H1 (cell line): Measurements from ENCODE around the gene NOC2L. TPM values are rescaled to one million over a fixed set of nuclear protein-coding genes. Genes with fewer than 3 reads are reported as not detected.

Experiments
- CTCF ChIA-PET: fragments of 300-600 bp; sonication (Branson Sonifier 250); formaldehyde crosslinking; loops from one replicate; lab custom pipeline; 2021; ENCODE audit not compliant: partially characterized antibody; lab: Charles Lee
- POLR2A ChIA-PET: fragments of 300-600 bp; sonication (Branson Sonifier 250); formaldehyde crosslinking; loops from one replicate; lab custom pipeline; 2021; ENCODE audit warnings: inconsistent platforms; ENCODE audit not compliant: partially characterized antibody; lab: Charles Lee
- DNase-seq, 2 experiments: peaks; one replicate each; pipeline versions ENCODE4 v3.0.0 to v3.0.0-alpha.2; 2010 to 2022; ENCODE audit warnings: low spot score in 2 of 2, low read depth in 1 of 2, mixed read lengths in 1 of 2
- FAIRE-seq: peaks from 2 replicates; lab custom pipeline; 2011; peaks lifted over from hg19 to GRCh38; lab: Jason Lieb, UNC
- H2AFZ ChIP-seq: 2 replicates; pipeline ENCODE4 v1.8.1; 2012; ENCODE audit warnings: low read length, inconsistent platforms
- H2AK5ac ChIP-seq: 2 replicates; pipeline ENCODE4 v1.6.1; 2013; ENCODE audit warnings: low read depth, low read length
- H2BK120ac ChIP-seq: replicated peaks from 2 replicates; pipeline ENCODE3; 2013; ENCODE audit warnings: low read depth, low read length, inconsistent platforms
- H2BK12ac ChIP-seq: 2 replicates; pipeline ENCODE4 v1.6.1; 2013; ENCODE audit warnings: low read depth, low read length
- H2BK15ac ChIP-seq: 2 replicates; pipeline ENCODE4 v1.6.1; 2013; ENCODE audit warnings: low read length
- H2BK20ac ChIP-seq: 2 replicates; pipeline ENCODE4 v1.6.1; 2013; ENCODE audit warnings: low read length
- H2BK5ac ChIP-seq: 2 replicates; pipeline ENCODE4 v1.6.1; 2013; ENCODE audit warnings: low read depth, low read length
- H3K14ac ChIP-seq: 2 replicates; pipeline ENCODE4 v1.6.1; 2013; ENCODE audit warnings: inconsistent platforms; ENCODE audit not compliant: insufficient read length
- H3K18ac ChIP-seq: 2 replicates; pipeline ENCODE4 v1.6.1; 2013; ENCODE audit warnings: low read length; ENCODE audit errors: extremely low read depth
- H3K23ac ChIP-seq: 2 replicates; pipeline ENCODE4 v1.6.1; 2013; ENCODE audit warnings: inconsistent platforms; ENCODE audit not compliant: insufficient read length
- H3K23me2 ChIP-seq: 2 replicates; pipeline ENCODE4 v1.6.1; 2013; ENCODE audit warnings: low read depth, low read length
- H3K27ac ChIP-seq: 2 replicates; pipeline ENCODE4 v1.6.1; 2011; ENCODE audit warnings: low read depth, low read length, inconsistent platforms
- H3K27me3 ChIP-seq, 4 experiments: replicated peaks in 1 of 4; 1 replicate in 1 of 4; 2 replicates in 3 of 4; pipeline versions ENCODE4 v1.6.1 to v1.8.1; 2011 to 2013; ENCODE audit warnings: low read length in 3 of 4, mild to moderate bottlenecking in 3 of 4, inconsistent platforms in 2 of 4, mixed read lengths in 2 of 4, moderate library complexity in 1 of 4; ENCODE audit not compliant: control insufficient read depth in 3 of 4, insufficient read depth in 3 of 4; ENCODE audit errors: extremely low read depth in 1 of 4
- H3K36me3 ChIP-seq, 4 experiments: 2 replicates each; pipeline versions ENCODE4 v1.6.1 to v1.8.1; 2011 to 2013; ENCODE audit warnings: mild to moderate bottlenecking in 4 of 4, low read length in 3 of 4, moderate library complexity in 2 of 4, control low read depth in 1 of 4, inconsistent platforms in 1 of 4; ENCODE audit not compliant: insufficient read depth in 4 of 4, control insufficient read depth in 2 of 4
- H3K4ac ChIP-seq: replicated peaks from 2 replicates; pipeline ENCODE3; 2013; ENCODE audit warnings: low read length, low read depth, mixed read lengths, inconsistent platforms; ENCODE audit not compliant: insufficient read length
- H3K4me1 ChIP-seq, 4 experiments: replicated peaks in 1 of 4; 1 replicate in 1 of 4; 2 replicates in 3 of 4; pipeline versions ENCODE4 v1.6.1 to v1.8.1; 2011 to 2013; ENCODE audit warnings: low read length in 3 of 4, inconsistent platforms in 2 of 4, mixed read lengths in 1 of 4; ENCODE audit not compliant: insufficient read depth in 4 of 4, control insufficient read depth in 3 of 4
- H3K4me2 ChIP-seq, 2 experiments: 2 replicates each; pipeline versions ENCODE4 v1.6.1 to v1.8.1; 2011 to 2013; ENCODE audit warnings: low read depth in 2 of 2, low read length in 2 of 2, control low read depth in 1 of 2, inconsistent platforms in 1 of 2, mild to moderate bottlenecking in 1 of 2; ENCODE audit not compliant: insufficient read depth in 1 of 2
- H3K4me3 ChIP-seq, 4 experiments: fragments of 200-600, 300-600 bp in 1 of 4; sonication (generic), shearing (Covaris generic), sonication (Bioruptor Twin) in 1 of 4; 2 replicates each; pipeline versions ENCODE4 v1.5.1 to v1.8.1; 2011 to 2016; ENCODE audit warnings: low read length in 4 of 4, low read depth in 3 of 4, control low read depth in 2 of 4, inconsistent platforms in 2 of 4, mild to moderate bottlenecking in 2 of 4, mixed read lengths in 1 of 4, moderate library complexity in 1 of 4; ENCODE audit not compliant: insufficient read depth in 2 of 4; ENCODE audit errors: extremely low read depth in 1 of 4
- H3K56ac ChIP-seq: replicated peaks from 2 replicates; pipeline ENCODE3; 2013; ENCODE audit warnings: low read depth, mild to moderate bottlenecking, mixed read lengths, low read length, inconsistent platforms; ENCODE audit not compliant: insufficient read length
- H3K79me1 ChIP-seq: 2 replicates; pipeline ENCODE4 v1.6.1; 2013; ENCODE audit warnings: low read depth, low read length, control low read depth
- H3K79me2 ChIP-seq, 2 experiments: 2 replicates each; pipeline versions ENCODE4 v1.6.1 to v1.8.1; 2012 to 2013; ENCODE audit warnings: low read length in 2 of 2, mild to moderate bottlenecking in 2 of 2, inconsistent platforms in 1 of 2; ENCODE audit not compliant: insufficient read depth in 2 of 2, control insufficient read depth in 1 of 2
- H3K9ac ChIP-seq, 4 experiments: replicated peaks in 1 of 4; 1 replicate in 1 of 4; 2 replicates in 3 of 4; pipeline versions ENCODE4 v1.6.1 to v1.8.1; 2011 to 2013; ENCODE audit warnings: low read depth in 3 of 4, low read length in 3 of 4, control low read depth in 2 of 4, mild to moderate bottlenecking in 2 of 4, moderate library complexity in 2 of 4, inconsistent platforms in 1 of 4; ENCODE audit errors: extremely low read depth in 1 of 4
- H3K9me3 ChIP-seq, 2 experiments: 2 replicates each; pipeline versions ENCODE4 v1.6.1 to v1.8.1; 2012 to 2013; ENCODE audit warnings: mild to moderate bottlenecking in 2 of 2, moderate library complexity in 2 of 2, control low read depth in 1 of 2, inconsistent platforms in 1 of 2, low read depth in 1 of 2, low read length in 1 of 2, mixed read lengths in 1 of 2; ENCODE audit not compliant: insufficient read depth in 2 of 2
- H4K20me1 ChIP-seq, 2 experiments: replicated peaks in 1 of 2; 2 replicates each; pipeline versions ENCODE3 to v1.8.1; 2011 to 2013; ENCODE audit warnings: inconsistent platforms in 2 of 2, low read length in 2 of 2, mild to moderate bottlenecking in 1 of 2; ENCODE audit not compliant: insufficient read depth in 2 of 2, control insufficient read depth in 1 of 2
- H4K5ac ChIP-seq: 2 replicates; pipeline ENCODE4 v1.6.1; 2013; ENCODE audit warnings: low read length, low read depth, mixed read lengths, inconsistent platforms; ENCODE audit not compliant: insufficient read length
- H4K8ac ChIP-seq: 2 replicates; pipeline ENCODE4 v1.8.0; 2013; ENCODE audit warnings: mild to moderate bottlenecking, moderate library complexity, low read length, inconsistent platforms; ENCODE audit not compliant: insufficient read depth; ENCODE audit errors: extremely low read depth
- H4K91ac ChIP-seq: replicated peaks from 2 replicates; pipeline ENCODE3; 2013; ENCODE audit warnings: low read length, mixed read lengths, inconsistent platforms; ENCODE audit not compliant: insufficient read length
- ASH2L ChIP-seq: fragments of 200-600, 300-600 bp; sonication (generic); IDR thresholded peaks from one replicate; pipeline ENCODE4 v1.7.1; 2017; ENCODE audit warnings: low read length
- E2F6 ChIP-seq: IDR thresholded peaks from 2 replicates; pipeline ENCODE4 v1.6.1; 2012; ENCODE audit warnings: inconsistent platforms
- KDM4A ChIP-seq: IDR thresholded peaks from one replicate; pipeline ENCODE4 v1.7.1; 2012; ENCODE audit warnings: low read depth, mild to moderate bottlenecking, moderate library complexity, low read length, inconsistent platforms; ENCODE audit not compliant: severe bottlenecking
- RFX5 ChIP-seq: IDR thresholded peaks from 2 replicates; pipeline ENCODE4 v1.6.1; 2011; ENCODE audit warnings: low read depth, low read length, improper control_type of control experiment, borderline replicate concordance
- RNF2 ChIP-seq: fragments of 200-900, 300-1000 bp; sonication (generic); IDR thresholded peaks from 2 replicates; pipeline ENCODE4 v1.7.1; 2016; ENCODE audit warnings: borderline replicate concordance, low read depth, mild to moderate bottlenecking, antibody characterized with exemption, low read length; ENCODE audit not compliant: poor library complexity, severe bottlenecking; ENCODE audit errors: missing control alignments
- SIN3A ChIP-seq, 2 experiments: IDR thresholded peaks in 1 of 2; conservative IDR thresholded peaks in 1 of 2; 2 replicates each; pipeline ENCODE4 v1.6.1; 2011 to 2012; ENCODE audit warnings: low read length in 2 of 2, improper control_type of control experiment in 1 of 2, low read depth in 1 of 2, mild to moderate bottlenecking in 1 of 2
- USF2 ChIP-seq: IDR thresholded peaks from 2 replicates; pipeline ENCODE4 v1.6.1; 2011; ENCODE audit warnings: low read length, improper control_type of control experiment
- WGBS, 2 experiments: shearing (Covaris generic) in 1 of 2; methylation state at CpG; one replicate each; pipeline versions ENCODE4 v1.1.6 to v1.1.7; 2013 to 2015; ENCODE audit warnings: low lambda C conversion rate in 2 of 2, mixed read lengths in 2 of 2, inconsistent platforms in 1 of 2, low coverage in 1 of 2, missing lambda C conversion rate in 1 of 2; ENCODE audit not compliant: insufficient replicate concordance in 2 of 2, insufficient coverage in 1 of 2, insufficient read length in 1 of 2; ENCODE audit errors: extremely low coverage in 1 of 2, missing lambda C conversion rate in 1 of 2; 5-methylcytosine and 5-hydroxymethylcytosine counted together
- polyA plus RNA-seq, 7 experiments: library from polyadenylated mRNA; depleted of rRNA in 3 of 7; stranded (reverse) in 5 of 7; unstranded in 2 of 7; fragments of >200 nt in 5 of 7; fragments of 200-250 nt in 2 of 7; gene quantifications; 1 replicate in 5 of 7; 2 replicates in 1 of 7; 4 replicates in 1 of 7; pipeline versions ENCODE4 v1.2.1 to v1.2.3, GENCODE V29; 2011 to 2013; ENCODE audit warnings: missing spikeins in 2 of 7, mixed read lengths in 2 of 7
- total RNA-seq: library from RNA; stranded (reverse); fragmentation: NEBNext Ultra II Directional; extraction: Animal tissue kit (Norgen Biotek cat#: 25700); gene quantifications from 2 replicates; pipeline ENCODE4 v1.2.1, GENCODE V29; 2021

NOC2L gene
- total and polyA plus RNA-seq, 2 of the 8 experiments (the other 6 are each of a cell fraction or from before 2014, with no cell fraction given) = 74.7 to 130 TPM

- no peak overlapping the region for H4K5ac ChIP-seq
- H3K56ac ChIP-seq = no peak overlapping the region
- H3K4me3 ChIP-seq = no peak overlapping the region
- no peaks in the 10 kb centered on the region for H3K79me2 ChIP-seq
- no peak for FAIRE-seq
- peak overlapping the region; percentile 53 for H3K4ac ChIP-seq
- H3K9me3 ChIP-seq = no peaks in the 10 kb centered on the region
- H3K18ac ChIP-seq = no peak overlapping the region; the same call in none of the 2 replicates
- WGBS, 2 experiments = 76% methylated on average over 21 of the region's 21 CpGs; no CpG with 5 or more reads in 1 of the 2 experiments
- no peak for DNase-seq
- H2BK120ac ChIP-seq = no peak overlapping the region
- H4K20me1 ChIP-seq = peaks cover 0 to 2% of the 10 kb centered on the region in 2 experiments
- peak overlapping the region in 1 of 2 experiments; percentile 23; a peak in 1 of 4 replicates for H3K4me2 ChIP-seq
- no peak overlapping the region for H2BK5ac ChIP-seq
- peak overlapping the region; percentile 61; the same call in 1 of the 2 replicates for H2BK20ac ChIP-seq
- H3K14ac ChIP-seq = no peak overlapping the region
- no peaks in the 10 kb centered on the region for H3K79me1 ChIP-seq
- H2BK15ac ChIP-seq = peak overlapping the region; percentile 72
- POLR2A ChIA-PET = interaction anchor here (0.9 to 4.2 kb wide), 9 partner anchors 9 to 33 kb away, joined by 3 to 40 read pairs (median 3); partner anchors contain the start of gene ISG15
- no peak overlapping the region for H2AK5ac ChIP-seq
- peak overlapping the region; percentile 90 for H2BK12ac ChIP-seq
- H3K36me3 ChIP-seq = no peaks in the 10 kb centered on the region
- H4K91ac ChIP-seq = no peak overlapping the region
- peaks cover 15 to 52% (median 32%) of the 10 kb centered on the region in 4 experiments for H3K27me3 ChIP-seq
- H3K4me1 ChIP-seq = peaks cover 0 to 28% (median 10%) of the 10 kb centered on the region in 4 experiments; a peak in 3 of 7 replicates
- 0 out of 7 replicates have a peak overlapping the region, but pooled peaks of 1 of the 4 experiments have one; percentile 10 for H3K9ac ChIP-seq
- no peak overlapping the region for H2AFZ ChIP-seq
- peak overlapping the region; percentile 41; the same call in 1 of the 2 replicates for H4K8ac ChIP-seq
- H3K23ac ChIP-seq = no peak overlapping the region
- no peak overlapping the region for H3K27ac ChIP-seq
- peaks cover 6% of the 10 kb centered on the region; the same call in 1 of the 2 replicates for H3K23me2 ChIP-seq
- CTCF ChIA-PET = interaction anchor here (1.4 to 4.5 kb wide), 4 partner anchors 10 to 23 kb away, joined by 6 to 21 read pairs (median 10); partner anchors contain the start of genes ISG15 and PERM1
- no peak for TF ChIP-seq ASH2L
- no peak for TF ChIP-seq RNF2
- TF ChIP-seq USF2 = no peak
- no peak for TF ChIP-seq KDM4A
- TF ChIP-seq E2F6 = no peak
- TF ChIP-seq RFX5 = no peak
- no peak for TF ChIP-seq SIN3A (conservative IDR thresholded peaks at IDR 0.05 in 1 of 2, IDR thresholded peaks at IDR 0.05 in 1 of 2; ENCODE audit: low read depth in 1 of 2, low read length in 2 of 2)
Measured at GRCh38 chr1:1004780-1005697, 46.0 kb upstream of the NOC2L start.
